GM12801 (cell line): ENCODE results near the gene HNF1A.

ENCODE experiments used
- CTCF ChIP-seq: IDR thresholded peaks from one replicate; pipeline ENCODE4 v1.5.1; 2011; ENCODE audit warnings: control low read depth; ENCODE audit not compliant: insufficient read length; ENCODE audit errors: extremely low read depth

HNF1A gene

GRCh38 chr12:120994059-120994458 lies 15.7 kb downstream of the HNF1A start:
- no peak for TF ChIP-seq CTCF

DNA sequence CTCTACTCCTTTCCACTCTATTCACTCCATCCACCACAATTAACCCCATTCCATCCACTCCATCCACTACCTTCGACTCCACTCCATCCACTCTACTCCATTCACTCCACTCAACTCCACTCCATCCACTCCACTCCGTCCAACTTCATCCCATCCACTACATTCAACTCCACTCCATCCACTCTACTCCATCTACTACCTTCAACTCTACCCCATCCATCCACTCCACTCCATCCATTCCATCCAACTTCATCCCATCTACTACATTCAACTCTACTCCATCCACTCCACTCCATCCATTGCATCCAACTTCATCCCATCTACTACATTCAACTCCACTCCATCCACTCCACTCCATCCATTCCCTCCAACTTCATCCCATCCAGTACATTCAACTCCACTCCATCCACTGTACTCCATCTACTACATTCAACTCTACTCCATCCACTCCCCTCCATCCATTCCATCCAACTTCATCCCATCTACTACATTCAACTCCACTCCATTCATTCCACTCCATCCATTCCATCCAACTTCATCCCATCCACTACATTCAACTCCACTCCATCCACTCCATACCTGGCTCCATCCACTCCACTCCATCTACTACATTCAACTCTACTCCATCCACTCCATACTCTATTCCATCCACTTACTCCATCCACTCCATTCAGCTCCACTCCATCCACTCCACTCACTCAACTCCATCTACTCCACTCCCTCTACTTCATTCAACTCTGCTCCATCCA lies 16.4 kb downstream of the HNF1A start:
- no peak for TF ChIP-seq CTCF

- TF ChIP-seq CTCF: no peak
These were observed 17.9 kb downstream of the HNF1A start for GRCh38 chr12:120996133-120996746.

DNA sequence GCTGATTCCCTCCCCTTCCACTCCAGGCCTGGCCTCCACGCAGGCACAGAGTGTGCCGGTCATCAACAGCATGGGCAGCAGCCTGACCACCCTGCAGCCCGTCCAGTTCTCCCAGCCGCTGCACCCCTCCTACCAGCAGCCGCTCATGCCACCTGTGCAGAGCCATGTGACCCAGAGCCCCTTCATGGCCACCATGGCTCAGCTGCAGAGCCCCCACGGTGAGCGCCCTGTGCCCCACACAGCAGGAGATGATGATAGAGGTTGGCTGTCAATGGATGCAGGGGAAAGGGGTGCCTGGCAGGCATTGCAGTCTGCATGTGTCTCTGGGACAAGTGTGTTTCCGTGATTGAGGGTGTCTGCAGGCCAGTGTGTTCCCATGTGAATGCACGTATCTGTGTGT lies 19.1 kb downstream of the HNF1A start:
- no peak for TF ChIP-seq CTCF

DNA sequence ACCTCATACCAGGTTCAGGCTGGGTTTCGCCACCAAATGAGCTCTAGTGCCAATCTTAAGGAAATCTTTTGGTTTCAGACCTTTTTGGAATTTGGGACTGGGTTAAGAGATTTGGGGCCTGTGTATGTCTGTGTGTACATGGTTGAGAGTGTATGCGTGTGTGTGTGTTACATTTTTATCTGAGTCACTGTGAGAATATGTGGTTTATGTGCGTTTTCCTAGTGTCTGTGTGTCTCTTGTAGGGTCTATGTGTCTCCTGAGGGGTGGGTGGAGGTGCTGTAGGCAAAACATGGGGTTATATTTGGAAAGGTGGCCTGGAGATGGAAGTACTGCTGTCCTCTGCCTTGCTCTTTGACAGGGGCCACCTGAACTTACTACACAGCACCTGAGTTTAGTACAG lies 20.1 kb downstream of the HNF1A start:
- TF ChIP-seq CTCF: no peak

GRCh38 chr12:120999191-121000120 lies 21.1 kb downstream of the HNF1A start:
- TF ChIP-seq CTCF: no peak

GRCh38 chr12:121000530-121000929 lies 22.2 kb downstream of the HNF1A start:
- TF ChIP-seq CTCF: no peak
